ENCODE results near the gene AKR1D1.
"Not testable (repeated sequence)": the region's sequence is repeated elsewhere in the genome, so short reads cannot be mapped to it uniquely, and the experiment has no call there.

Gene AKR1D1

GRCh38 chr7:138142583-138143201 lies 66.4 kb downstream of the AKR1D1 start:
- Histone ChIP-seq H3K27ac (ENCODE audit: low read length) (no peak overlapping the region), H2AFZ (ENCODE audit: low read depth, low read length) (no peak overlapping the region)
- no peak for ATAC-seq (ENCODE audit: insufficient read depth, low read depth)

GRCh38 chr7:138144958-138145357 lies 68.7 kb downstream of the AKR1D1 start:
- H4K20me1 ChIP-seq (ENCODE audit: insufficient read depth, low read length), result peaks cover 5% of the 10 kb centered on the region
- no peaks in the 10 kb centered on the region for H3K79me2 ChIP-seq (ENCODE audit: insufficient read depth, low read length)
- TF ChIP-seq, protein P1, sequence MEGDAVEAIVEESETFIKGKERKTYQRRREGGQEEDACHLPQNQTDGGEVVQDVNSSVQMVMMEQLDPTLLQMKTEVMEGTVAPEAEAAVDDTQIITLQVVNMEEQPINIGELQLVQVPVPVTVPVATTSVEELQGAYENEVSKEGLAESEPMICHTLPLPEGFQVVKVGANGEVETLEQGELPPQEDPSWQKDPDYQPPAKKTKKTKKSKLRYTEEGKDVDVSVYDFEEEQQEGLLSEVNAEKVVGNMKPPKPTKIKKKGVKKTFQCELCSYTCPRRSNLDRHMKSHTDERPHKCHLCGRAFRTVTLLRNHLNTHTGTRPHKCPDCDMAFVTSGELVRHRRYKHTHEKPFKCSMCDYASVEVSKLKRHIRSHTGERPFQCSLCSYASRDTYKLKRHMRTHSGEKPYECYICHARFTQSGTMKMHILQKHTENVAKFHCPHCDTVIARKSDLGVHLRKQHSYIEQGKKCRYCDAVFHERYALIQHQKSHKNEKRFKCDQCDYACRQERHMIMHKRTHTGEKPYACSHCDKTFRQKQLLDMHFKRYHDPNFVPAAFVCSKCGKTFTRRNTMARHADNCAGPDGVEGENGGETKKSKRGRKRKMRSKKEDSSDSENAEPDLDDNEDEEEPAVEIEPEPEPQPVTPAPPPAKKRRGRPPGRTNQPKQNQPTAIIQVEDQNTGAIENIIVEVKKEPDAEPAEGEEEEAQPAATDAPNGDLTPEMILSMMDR (IDR thresholded peaks at IDR 0.05; ENCODE audit: borderline replicate concordance, extremely low read depth, low read length, poor library complexity, severe bottlenecking), result no peak
- no peak for TF ChIP-seq EZH2 (IDR thresholded peaks at IDR 0.05; ENCODE audit: borderline replicate concordance, low read depth, low read length, severe bottlenecking)
- no peak overlapping the region for H2AFZ ChIP-seq (ENCODE audit: low read depth, low read length)
- no peaks in the 10 kb centered on the region for H3K27me3 ChIP-seq (ENCODE audit: insufficient read depth, low read length, poor library complexity)
- H3K4me2 ChIP-seq (ENCODE audit: insufficient read depth, low read length), result no peak overlapping the region
- DNase-seq (no peak), ATAC-seq (ENCODE audit: insufficient read depth, low read depth) (no peak)
- H3K4me3 ChIP-seq (ENCODE audit: low read depth in 1 of 2, low read length in 2 of 2), result no peak overlapping the region
- H3K27ac ChIP-seq (ENCODE audit: low read length), result no peak overlapping the region
- peaks cover 24% of the 10 kb centered on the region for H3K4me1 ChIP-seq (ENCODE audit: insufficient read depth, low read length)
- no peaks in the 10 kb centered on the region for H3K9me3 ChIP-seq (ENCODE audit: insufficient read depth, low read length, severe bottlenecking)
- no peaks in the 10 kb centered on the region for H3K36me3 ChIP-seq (ENCODE audit: insufficient read depth, low read length)
- no peak overlapping the region for H3K9ac ChIP-seq (ENCODE audit: low read depth, low read length)

More at GRCh38 chr7:138142583-138143201, 66.4 kb downstream of the AKR1D1 start:
- peaks cover 20% of the 10 kb centered on the region for H3K4me1 ChIP-seq (ENCODE audit: insufficient read depth, low read length)
- TF ChIP-seq EZH2 (IDR thresholded peaks at IDR 0.05; ENCODE audit: borderline replicate concordance, low read depth, low read length, severe bottlenecking), result no peak
- TF ChIP-seq, protein P1 (IDR thresholded peaks at IDR 0.05; ENCODE audit: borderline replicate concordance, extremely low read depth, low read length, poor library complexity, severe bottlenecking), result no peak
- no peaks in the 10 kb centered on the region for H3K9me3 ChIP-seq (ENCODE audit: insufficient read depth, low read length, severe bottlenecking)
- peaks cover 5% of the 10 kb centered on the region for H4K20me1 ChIP-seq (ENCODE audit: insufficient read depth, low read length)
- no peak overlapping the region for H3K9ac ChIP-seq (ENCODE audit: low read depth, low read length)
- no peak overlapping the region for H3K4me3 ChIP-seq (ENCODE audit: low read depth in 1 of 2, low read length in 2 of 2)
- no peak overlapping the region for H3K4me2 ChIP-seq (ENCODE audit: insufficient read depth, low read length)
- no peaks in the 10 kb centered on the region for H3K36me3 ChIP-seq (ENCODE audit: insufficient read depth, low read length)
- peaks cover 3% of the 10 kb centered on the region for H3K27me3 ChIP-seq (ENCODE audit: insufficient read depth, low read length, poor library complexity)
- no peak for DNase-seq
- no peaks in the 10 kb centered on the region for H3K79me2 ChIP-seq (ENCODE audit: insufficient read depth, low read length)

- Histone ChIP-seq H3K4me2 (ENCODE audit: insufficient read depth, low read length) (peak overlapping the region; percentile 31), H3K4me1 (ENCODE audit: insufficient read depth, low read length) (peaks cover 24% of the 10 kb centered on the region)
- ATAC-seq (ENCODE audit: insufficient read depth, low read depth); H3K36me3 ChIP-seq (ENCODE audit: insufficient read depth, low read length); H4K20me1 ChIP-seq (ENCODE audit: insufficient read depth, low read length); DNase-seq; H2AFZ ChIP-seq (ENCODE audit: low read depth, low read length); H3K79me2 ChIP-seq (ENCODE audit: insufficient read depth, low read length); H3K9me3 ChIP-seq (ENCODE audit: insufficient read depth, low read length, severe bottlenecking); H3K27me3 ChIP-seq (ENCODE audit: insufficient read depth, low read length, poor library complexity); H3K27ac ChIP-seq (ENCODE audit: low read length); H3K9ac ChIP-seq (ENCODE audit: low read depth, low read length); H3K4me3 ChIP-seq (ENCODE audit: low read depth in 1 of 2, low read length in 2 of 2): not testable (repeated sequence)
Measured at GRCh38 chr7:138146221-138146620, 70.0 kb downstream of the AKR1D1 start.

GRCh38 chr7:138146757-138147734 lies 70.8 kb downstream of the AKR1D1 start:
- not testable (repeated sequence) for H3K79me2 ChIP-seq (ENCODE audit: insufficient read depth, low read length); H3K27me3 ChIP-seq (ENCODE audit: insufficient read depth, low read length, poor library complexity); H3K36me3 ChIP-seq (ENCODE audit: insufficient read depth, low read length); H3K9ac ChIP-seq (ENCODE audit: low read depth, low read length); H3K9me3 ChIP-seq (ENCODE audit: insufficient read depth, low read length, severe bottlenecking); H4K20me1 ChIP-seq (ENCODE audit: insufficient read depth, low read length)
- Histone ChIP-seq H3K4me1 (ENCODE audit: insufficient read depth, low read length) (peaks cover 24% of the 10 kb centered on the region), H3K4me3 (ENCODE audit: low read depth in 1 of 2, low read length in 2 of 2) (peak overlapping the region in 1 of 2 experiments; percentile 50; a peak in 2 of 4 replicates), H3K27ac (ENCODE audit: low read length) (peak overlapping the region; percentile 56), H2AFZ (ENCODE audit: low read depth, low read length) (peak overlapping the region; percentile 52), H3K4me2 (ENCODE audit: insufficient read depth, low read length) (peak overlapping the region; percentile 62)
- peak; percentile 88 for DNase-seq
- peak; percentile 95 for ATAC-seq (ENCODE audit: insufficient read depth, low read depth)

Data from DND-41 (cell line).